C4-2B (cell line): ENCODE data around the gene GAS2L3.

ENCODE experiments used
- CTCF ChIP-seq: fragments of 450-650 bp; conservative IDR thresholded peaks from 2 replicates; pipeline ENCODE4 v1.5.1; 2017; ENCODE audit warnings: mild to moderate bottlenecking
- ZFX ChIP-seq: fragments of 450-650 bp; IDR thresholded peaks from 2 replicates; pipeline ENCODE4 v1.6.1; 2017

GRCh38 chr12:100608776-100609175 lies 35.3 kb downstream of the GAS2L3 start:
- TF ChIP-seq CTCF: no peak
- TF ChIP-seq ZFX: no peak
